SK-N-SH (cell line): ENCODE measurements around the gene C16orf74.

Experiments used
- EZH2phosphoT487 ChIP-seq: fragments of 200-600 bp; sonication (generic); IDR thresholded peaks from 2 replicates; pipeline ENCODE4 v1.6.1; 2017; ENCODE audit warnings: low read depth, mixed run types, mild to moderate bottlenecking, antibody characterized with exemption, moderate library complexity, borderline replicate concordance
- FOXJ3 ChIP-seq: sonication (generic); formaldehyde crosslinking; IDR thresholded peaks from 2 replicates; pipeline ENCODE4 v1.5.1; 2020; ENCODE audit warnings: mild to moderate bottlenecking, missing genetic modification reagents
- GABPA ChIP-seq: IDR thresholded peaks from 2 replicates; pipeline ENCODE4 v1.4.0; 2012; ENCODE audit warnings: low read depth, mild to moderate bottlenecking
- MXI1 ChIP-seq: IDR thresholded peaks from 2 replicates; pipeline ENCODE4 v1.6.1; 2012; ENCODE audit warnings: mild to moderate bottlenecking, low read depth, low read length, improper control_type of control experiment
- POLR2AphosphoS5 ChIP-seq: IDR thresholded peaks from 2 replicates; pipeline ENCODE4 v1.6.1; 2012; ENCODE audit warnings: low read depth, low read length
- RAD21 ChIP-seq: IDR thresholded peaks from 2 replicates; pipeline ENCODE4 v1.6.1; 2012; ENCODE audit warnings: mild to moderate bottlenecking, low read length
- YY1 ChIP-seq: IDR thresholded peaks from 2 replicates; pipeline ENCODE4 v1.4.0; 2012; ENCODE audit warnings: low read depth, mild to moderate bottlenecking
- TF ChIP-seq, protein P1 (sequence below): fragments of 200-600 bp; sonication (generic); IDR thresholded peaks from 2 replicates; pipeline ENCODE4 v1.6.1; 2017; ENCODE audit warnings: antibody characterized with exemption, mild to moderate bottlenecking, moderate library complexity
- TF ChIP-seq, protein P2 (sequence below): fragments of 150-350 bp; IDR thresholded peaks from 2 replicates; pipeline ENCODE4 v1.6.1; 2017; ENCODE audit warnings: antibody characterized with exemption, low read length, low read depth, borderline replicate concordance
- TF ChIP-seq, protein P3 (sequence below): IDR thresholded peaks from 2 replicates; pipeline ENCODE4 v1.4.0; 2012; ENCODE audit warnings: low read depth, borderline replicate concordance

DNA sequence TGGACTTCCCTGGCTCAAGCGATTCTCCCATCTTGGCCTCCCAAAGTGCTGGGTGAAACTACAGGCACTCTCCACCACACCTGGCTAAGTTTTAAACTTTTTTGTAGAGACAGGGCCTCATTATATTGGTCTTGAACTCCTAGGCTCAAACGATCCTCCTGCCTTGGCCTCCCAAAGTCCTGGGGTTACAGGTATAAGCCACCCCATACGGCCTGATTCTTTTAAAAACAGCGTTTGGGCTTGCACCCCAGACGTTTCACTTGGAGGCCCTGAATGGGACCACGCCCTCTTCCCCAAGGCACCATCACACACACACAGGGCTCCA is 32.8 kb downstream of the C16orf74 start:
- no peak for TF ChIP-seq POLR2AphosphoS5
- TF ChIP-seq EZH2phosphoT487: no peak
- no peak for TF ChIP-seq RAD21
- TF ChIP-seq YY1: no peak
- TF ChIP-seq, protein P1, sequence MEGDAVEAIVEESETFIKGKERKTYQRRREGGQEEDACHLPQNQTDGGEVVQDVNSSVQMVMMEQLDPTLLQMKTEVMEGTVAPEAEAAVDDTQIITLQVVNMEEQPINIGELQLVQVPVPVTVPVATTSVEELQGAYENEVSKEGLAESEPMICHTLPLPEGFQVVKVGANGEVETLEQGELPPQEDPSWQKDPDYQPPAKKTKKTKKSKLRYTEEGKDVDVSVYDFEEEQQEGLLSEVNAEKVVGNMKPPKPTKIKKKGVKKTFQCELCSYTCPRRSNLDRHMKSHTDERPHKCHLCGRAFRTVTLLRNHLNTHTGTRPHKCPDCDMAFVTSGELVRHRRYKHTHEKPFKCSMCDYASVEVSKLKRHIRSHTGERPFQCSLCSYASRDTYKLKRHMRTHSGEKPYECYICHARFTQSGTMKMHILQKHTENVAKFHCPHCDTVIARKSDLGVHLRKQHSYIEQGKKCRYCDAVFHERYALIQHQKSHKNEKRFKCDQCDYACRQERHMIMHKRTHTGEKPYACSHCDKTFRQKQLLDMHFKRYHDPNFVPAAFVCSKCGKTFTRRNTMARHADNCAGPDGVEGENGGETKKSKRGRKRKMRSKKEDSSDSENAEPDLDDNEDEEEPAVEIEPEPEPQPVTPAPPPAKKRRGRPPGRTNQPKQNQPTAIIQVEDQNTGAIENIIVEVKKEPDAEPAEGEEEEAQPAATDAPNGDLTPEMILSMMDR: no peak; the same call in 1 of the 2 replicates
- TF ChIP-seq, protein P2, sequence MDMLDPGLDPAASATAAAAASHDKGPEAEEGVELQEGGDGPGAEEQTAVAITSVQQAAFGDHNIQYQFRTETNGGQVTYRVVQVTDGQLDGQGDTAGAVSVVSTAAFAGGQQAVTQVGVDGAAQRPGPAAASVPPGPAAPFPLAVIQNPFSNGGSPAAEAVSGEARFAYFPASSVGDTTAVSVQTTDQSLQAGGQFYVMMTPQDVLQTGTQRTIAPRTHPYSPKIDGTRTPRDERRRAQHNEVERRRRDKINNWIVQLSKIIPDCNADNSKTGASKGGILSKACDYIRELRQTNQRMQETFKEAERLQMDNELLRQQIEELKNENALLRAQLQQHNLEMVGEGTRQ: no peak
- TF ChIP-seq FOXJ3: no peak
- no peak for TF ChIP-seq GABPA
- no peak for TF ChIP-seq MXI1
- TF ChIP-seq, protein P3, sequence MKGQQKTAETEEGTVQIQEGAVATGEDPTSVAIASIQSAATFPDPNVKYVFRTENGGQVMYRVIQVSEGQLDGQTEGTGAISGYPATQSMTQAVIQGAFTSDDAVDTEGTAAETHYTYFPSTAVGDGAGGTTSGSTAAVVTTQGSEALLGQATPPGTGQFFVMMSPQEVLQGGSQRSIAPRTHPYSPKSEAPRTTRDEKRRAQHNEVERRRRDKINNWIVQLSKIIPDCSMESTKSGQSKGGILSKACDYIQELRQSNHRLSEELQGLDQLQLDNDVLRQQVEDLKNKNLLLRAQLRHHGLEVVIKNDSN: no peak
